ENCODE data around the gene WFIKKN2. TPM values are rescaled to one million over a fixed set of nuclear protein-coding genes. Genes with fewer than 3 reads are reported as not detected.
A peak's percentile ranks its signal among the peaks of the same experiment; 100 is the strongest.

WFIKKN2 gene
- total and polyA plus RNA-seq, 2 experiments from 2014 or later = 0.50 TPM; not detected in 1

- Histone ChIP-seq H3K27me3 (no peaks in the 10 kb centered on the region), H3K27ac (no peak overlapping the region), H3K4me1 (ENCODE audit: insufficient read depth) (peaks cover 5% of the 10 kb centered on the region), H3K36me3 (replicated peaks; ENCODE audit: insufficient read depth, low read depth) (no peaks in the 10 kb centered on the region), H2AFZ (no peak overlapping the region), H4K20me1 (ENCODE audit: insufficient read depth, poor library complexity, severe bottlenecking) (no peaks in the 10 kb centered on the region), H3K9me3 (ENCODE audit: low read depth) (no peaks in the 10 kb centered on the region), H3K4me2 (no peak overlapping the region), H3K9me2 (replicated peaks; ENCODE audit: insufficient read depth) (no peaks in the 10 kb centered on the region), H3K4me3 (no peak overlapping the region), H3K79me2 (no peaks in the 10 kb centered on the region)
- TF ChIP-seq EZH2phosphoT487 (IDR thresholded peaks at IDR 0.05; ENCODE audit: low read depth, severe bottlenecking, unreplicated experiment) = no peak
- TF ChIP-seq EZH2 (IDR thresholded peaks at IDR 0.05; ENCODE audit: borderline replicate concordance) = no peak
- TF ChIP-seq CTCF (IDR thresholded peaks at IDR 0.05; ENCODE audit: poor library complexity) = no peak
- WGBS (ENCODE audit: low lambda C conversion rate, missing lambda C conversion rate) = 58% methylated on average over 11 of the region's 11 CpGs
- no peak for DNase-seq (ENCODE audit: low spot score)
These were observed 38.1 kb upstream of the WFIKKN2 start for GRCh38 chr17:50797135-50797810.

GRCh38 chr17:50798424-50799288, 36.7 kb upstream of the WFIKKN2 start:
- Histone ChIP-seq H4K20me1 (ENCODE audit: insufficient read depth, poor library complexity, severe bottlenecking) (no peaks in the 10 kb centered on the region), H3K4me2 (no peak overlapping the region), H3K9me3 (ENCODE audit: low read depth) (no peaks in the 10 kb centered on the region), H3K36me3 (replicated peaks; ENCODE audit: insufficient read depth, low read depth) (no peaks in the 10 kb centered on the region), H3K79me2 (no peaks in the 10 kb centered on the region), H3K9me2 (replicated peaks; ENCODE audit: insufficient read depth) (no peaks in the 10 kb centered on the region), H3K4me3 (no peak overlapping the region), H2AFZ (no peak overlapping the region), H3K27me3 (no peaks in the 10 kb centered on the region), H3K4me1 (ENCODE audit: insufficient read depth) (peaks cover 7% of the 10 kb centered on the region), H3K27ac (peak overlapping the region; percentile 22)
- DNase-seq (ENCODE audit: low spot score) = peak; percentile 21
- no peak for TF ChIP-seq EZH2 (IDR thresholded peaks at IDR 0.05; ENCODE audit: borderline replicate concordance)
- TF ChIP-seq EZH2phosphoT487 (IDR thresholded peaks at IDR 0.05; ENCODE audit: low read depth, severe bottlenecking, unreplicated experiment) = no peak
- no peak for TF ChIP-seq CTCF (IDR thresholded peaks at IDR 0.05; ENCODE audit: poor library complexity)
- 89% methylated on average over 19 of the region's 19 CpGs for WGBS (ENCODE audit: low lambda C conversion rate, missing lambda C conversion rate)

- TF ChIP-seq CTCF (IDR thresholded peaks at IDR 0.05; ENCODE audit: poor library complexity) (no peak), EZH2phosphoT487 (IDR thresholded peaks at IDR 0.05; ENCODE audit: low read depth, severe bottlenecking, unreplicated experiment) (no peak), EZH2 (IDR thresholded peaks at IDR 0.05; ENCODE audit: borderline replicate concordance) (no peak)
- WGBS (ENCODE audit: low lambda C conversion rate, missing lambda C conversion rate) = 82% methylated on average over 9 of the region's 9 CpGs
- Histone ChIP-seq H3K27me3 (no peaks in the 10 kb centered on the region), H3K36me3 (replicated peaks; ENCODE audit: insufficient read depth, low read depth) (no peaks in the 10 kb centered on the region), H3K4me2 (no peak overlapping the region), H3K9me3 (ENCODE audit: low read depth) (no peaks in the 10 kb centered on the region), H2AFZ (no peak overlapping the region), H3K4me3 (no peak overlapping the region), H3K4me1 (ENCODE audit: insufficient read depth) (peaks cover 7% of the 10 kb centered on the region), H4K20me1 (ENCODE audit: insufficient read depth, poor library complexity, severe bottlenecking) (no peaks in the 10 kb centered on the region), H3K79me2 (no peaks in the 10 kb centered on the region), H3K27ac (no peak overlapping the region), H3K9me2 (replicated peaks; ENCODE audit: insufficient read depth) (no peaks in the 10 kb centered on the region)
- no peak for DNase-seq (ENCODE audit: low spot score)
These were observed 35.8 kb upstream of the WFIKKN2 start for GRCh38 chr17:50799582-50799981.

Measured in hepatocyte (in vitro differentiated cells).